Liver (tissue), 3 donors: ENCODE results near the gene UQCRC1.

Experiments
- GABPA ChIP-seq, 2 donors: IDR thresholded peaks in 1 of 2; conservative IDR thresholded peaks in 1 of 2; 2 replicates each; pipeline ENCODE4 v1.6.1; 2016; ENCODE audit warnings: antibody characterized with exemption in 2 of 2, mild to moderate bottlenecking in 1 of 2, moderate library complexity in 1 of 2
- HNF4G ChIP-seq: IDR thresholded peaks from 2 replicates; pipeline ENCODE4 v1.6.1; 2016; ENCODE audit warnings: antibody characterized with exemption
- JUND ChIP-seq, 2 donors: IDR thresholded peaks; 2 replicates each; pipeline ENCODE4 v1.6.1; 2016; ENCODE audit warnings: antibody characterized with exemption in 2 of 2
- MAX ChIP-seq: IDR thresholded peaks from 2 replicates; pipeline ENCODE4 v1.6.1; 2016; ENCODE audit warnings: antibody characterized with exemption
- NR2F2 ChIP-seq: IDR thresholded peaks from 2 replicates; pipeline ENCODE4 v1.6.1; 2016; ENCODE audit warnings: antibody characterized with exemption
- RAD21 ChIP-seq, 2 donors: IDR thresholded peaks; 2 replicates each; pipeline ENCODE4 v1.6.1; 2016; ENCODE audit warnings: antibody characterized with exemption in 2 of 2, mild to moderate bottlenecking in 2 of 2
- REST ChIP-seq: IDR thresholded peaks from 2 replicates; pipeline ENCODE4 v1.6.1; 2016; ENCODE audit warnings: antibody characterized with exemption, mild to moderate bottlenecking
- SP1 ChIP-seq: IDR thresholded peaks from 2 replicates; pipeline ENCODE4 v1.6.1; 2018; ENCODE audit warnings: antibody characterized with exemption, mild to moderate bottlenecking
- TAF1 ChIP-seq: conservative IDR thresholded peaks from 2 replicates; pipeline ENCODE4 v1.6.1; 2016; ENCODE audit warnings: antibody characterized with exemption, mild to moderate bottlenecking
- YY1 ChIP-seq: IDR thresholded peaks from 2 replicates; pipeline ENCODE4 v1.6.1; 2016; ENCODE audit warnings: antibody characterized with exemption, mild to moderate bottlenecking
- ZBTB33 ChIP-seq: IDR thresholded peaks from 2 replicates; pipeline ENCODE4 v1.6.1; 2016; ENCODE audit warnings: antibody characterized with exemption
- TF ChIP-seq, protein P1 (sequence below): fragments of 150-350 bp; IDR thresholded peaks from 2 replicates; pipeline ENCODE4 v1.5.1; 2017; ENCODE audit warnings: improper control_type of control experiment, low read depth, low read length; ENCODE audit not compliant: missing input control
- TF ChIP-seq, protein P2 (sequence below): IDR thresholded peaks from 2 replicates; pipeline ENCODE4 v1.6.1; 2016; ENCODE audit warnings: antibody characterized with exemption
- donor health status: healthy.
- donor health status: healthy.

DNA sequence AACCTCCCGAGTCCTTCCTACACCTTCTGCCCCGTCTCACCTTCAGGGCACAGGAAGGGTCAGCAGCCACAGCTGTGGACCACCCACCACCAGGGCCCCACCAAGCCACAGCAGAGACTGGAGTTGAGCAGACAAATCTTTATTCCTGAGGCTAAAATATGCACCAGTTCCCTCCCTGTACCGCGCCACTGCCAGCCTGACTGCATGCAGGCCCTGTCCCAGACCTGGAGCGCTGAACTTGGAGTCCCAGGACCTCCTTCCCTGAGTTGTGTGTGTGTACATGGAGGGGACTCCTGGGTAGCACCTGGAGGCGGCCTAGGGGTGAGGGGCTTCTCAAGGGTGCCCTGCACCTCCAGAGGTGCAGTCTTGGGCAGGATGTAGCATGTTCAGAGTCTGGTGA is 16.2 kb upstream of the UQCRC1 start:
- TF ChIP-seq, protein P1, sequence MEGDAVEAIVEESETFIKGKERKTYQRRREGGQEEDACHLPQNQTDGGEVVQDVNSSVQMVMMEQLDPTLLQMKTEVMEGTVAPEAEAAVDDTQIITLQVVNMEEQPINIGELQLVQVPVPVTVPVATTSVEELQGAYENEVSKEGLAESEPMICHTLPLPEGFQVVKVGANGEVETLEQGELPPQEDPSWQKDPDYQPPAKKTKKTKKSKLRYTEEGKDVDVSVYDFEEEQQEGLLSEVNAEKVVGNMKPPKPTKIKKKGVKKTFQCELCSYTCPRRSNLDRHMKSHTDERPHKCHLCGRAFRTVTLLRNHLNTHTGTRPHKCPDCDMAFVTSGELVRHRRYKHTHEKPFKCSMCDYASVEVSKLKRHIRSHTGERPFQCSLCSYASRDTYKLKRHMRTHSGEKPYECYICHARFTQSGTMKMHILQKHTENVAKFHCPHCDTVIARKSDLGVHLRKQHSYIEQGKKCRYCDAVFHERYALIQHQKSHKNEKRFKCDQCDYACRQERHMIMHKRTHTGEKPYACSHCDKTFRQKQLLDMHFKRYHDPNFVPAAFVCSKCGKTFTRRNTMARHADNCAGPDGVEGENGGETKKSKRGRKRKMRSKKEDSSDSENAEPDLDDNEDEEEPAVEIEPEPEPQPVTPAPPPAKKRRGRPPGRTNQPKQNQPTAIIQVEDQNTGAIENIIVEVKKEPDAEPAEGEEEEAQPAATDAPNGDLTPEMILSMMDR: no peak
- TF ChIP-seq RAD21 (IDR thresholded peaks at IDR 0.05) (no peak), ZBTB33 (no peak), YY1 (no peak), MAX (no peak), REST (no peak), NR2F2 (no peak), JUND (IDR thresholded peaks at IDR 0.05) (no peak), TAF1 (no peak), GABPA (IDR thresholded peaks at IDR 0.05 in 1 of 2, conservative IDR thresholded peaks at IDR 0.05 in 1 of 2) (no peak), HNF4G (no peak), SP1 (no peak)
- TF ChIP-seq, protein P2, sequence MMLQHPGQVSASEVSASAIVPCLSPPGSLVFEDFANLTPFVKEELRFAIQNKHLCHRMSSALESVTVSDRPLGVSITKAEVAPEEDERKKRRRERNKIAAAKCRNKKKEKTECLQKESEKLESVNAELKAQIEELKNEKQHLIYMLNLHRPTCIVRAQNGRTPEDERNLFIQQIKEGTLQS: no peak
